WTC11 (cell line): ENCODE results near the gene PHC3. TPM values are rescaled to one million over a fixed set of nuclear protein-coding genes. Genes with fewer than 3 reads are reported as not detected.

Source experiments
- ATAC-seq: fragments of 200-7000 bp; cut with Tn5 transposase; 2 replicates; pipeline ENCODE4 v1.10.0; 2021; ENCODE audit warnings: mild to moderate bottlenecking, moderate library complexity
- CTCF ChIA-PET: fragments of 300-600 bp; sonication (Branson Sonifier 250); formaldehyde crosslinking; loops from one replicate; lab custom pipeline; 2021; ENCODE audit warnings: antibody characterized with exemption; lab: Charles Lee
- POLR2A ChIA-PET: fragments of 350-600 bp; sonication (Branson Sonifier 250); formaldehyde crosslinking; loops from one replicate; lab custom pipeline; 2021; ENCODE audit warnings: antibody characterized with exemption; lab: Charles Lee
- DNase-seq: peaks from one replicate; pipeline ENCODE4 v3.0.0; 2021; ENCODE audit warnings: low spot score
- H3K27ac Mint-ChIP-seq: 2 replicates; pipeline ENCODE4 v1.8.0; 2021; ENCODE audit warnings: mixed read lengths
- H3K27me3 Mint-ChIP-seq: 2 replicates; pipeline ENCODE4 v1.8.0; 2021; ENCODE audit warnings: low read depth, mild to moderate bottlenecking, moderate library complexity, mixed read lengths
- H3K36me3 Mint-ChIP-seq: 2 replicates; pipeline ENCODE4 v1.8.0; 2021; ENCODE audit warnings: mixed read lengths
- H3K4me1 Mint-ChIP-seq: 2 replicates; pipeline ENCODE4 v1.8.0; 2022; ENCODE audit warnings: mixed read lengths
- H3K4me3 Mint-ChIP-seq: 2 replicates; pipeline ENCODE4 v1.8.0; 2021; ENCODE audit warnings: mild to moderate bottlenecking, moderate library complexity, mixed read lengths
- H3K9me3 Mint-ChIP-seq: 2 replicates; pipeline ENCODE4 v1.8.0; 2021; ENCODE audit warnings: mixed read lengths
- ATF1 ChIP-seq: sonication (generic); formaldehyde crosslinking; IDR thresholded peaks from 2 replicates; pipeline ENCODE4 v1.8.1; 2023; ENCODE audit warnings: mild to moderate bottlenecking, moderate library complexity, missing genetic modification reagents
- CBFB ChIP-seq: sonication (generic); formaldehyde crosslinking; IDR thresholded peaks from 2 replicates; pipeline ENCODE4 v1.8.1; 2022; ENCODE audit warnings: mild to moderate bottlenecking, low read depth, missing genetic modification reagents
- ETV6 ChIP-seq: sonication (generic); formaldehyde crosslinking; IDR thresholded peaks from 2 replicates; pipeline ENCODE4 v1.8.1; 2022; ENCODE audit warnings: mild to moderate bottlenecking, missing genetic modification reagents
- GABPB1 ChIP-seq: sonication (generic); formaldehyde crosslinking; IDR thresholded peaks from 2 replicates; pipeline ENCODE4 v1.8.1; 2023; ENCODE audit warnings: mild to moderate bottlenecking, missing genetic modification reagents
- GRHL2 ChIP-seq: fragments of 250-450 bp; sonication (Bioruptor Pico); IDR thresholded peaks from 2 replicates; pipeline ENCODE4 v1.8.0; 2022; ENCODE audit warnings: mild to moderate bottlenecking, moderate library complexity; ENCODE audit not compliant: insufficient replicate concordance, severe bottlenecking
- IRF2 ChIP-seq: sonication (generic); formaldehyde crosslinking; IDR thresholded peaks from 2 replicates; pipeline ENCODE4 v1.8.0; 2022; ENCODE audit warnings: low read depth, missing genetic modification reagents, borderline replicate concordance
- MYBL2 ChIP-seq: sonication (generic); formaldehyde crosslinking; IDR thresholded peaks from 2 replicates; pipeline ENCODE4 v1.8.1; 2023; ENCODE audit warnings: mild to moderate bottlenecking, moderate library complexity, missing genetic modification reagents
- NR1H2 ChIP-seq: sonication (generic); formaldehyde crosslinking; IDR thresholded peaks from 2 replicates; pipeline ENCODE4 v1.9.0; 2021; ENCODE audit warnings: mild to moderate bottlenecking, moderate library complexity, missing genetic modification reagents
- RELA ChIP-seq: sonication (generic); formaldehyde crosslinking; IDR thresholded peaks from 2 replicates; pipeline ENCODE4 v1.8.1; 2022; ENCODE audit warnings: missing genetic modification reagents, mild to moderate bottlenecking, borderline replicate concordance
- SMAD4 ChIP-seq: sonication (generic); formaldehyde crosslinking; IDR thresholded peaks from 2 replicates; pipeline ENCODE4 v1.8.0; 2022; ENCODE audit warnings: mild to moderate bottlenecking, missing genetic modification reagents
- SP1 ChIP-seq: sonication (generic); formaldehyde crosslinking; conservative IDR thresholded peaks from 2 replicates; pipeline ENCODE4 v1.8.1; 2022; ENCODE audit warnings: missing genetic modification reagents
- TCF7 ChIP-seq: sonication (generic); formaldehyde crosslinking; IDR thresholded peaks from 2 replicates; pipeline ENCODE4 v1.8.0; 2022; ENCODE audit warnings: mild to moderate bottlenecking, low read depth, missing genetic modification reagents, moderate library complexity
- ZBTB21 ChIP-seq: sonication (generic); formaldehyde crosslinking; IDR thresholded peaks from 2 replicates; pipeline ENCODE4 v1.8.1; 2023; ENCODE audit warnings: mild to moderate bottlenecking, missing genetic modification reagents, borderline replicate concordance
- ZNF121 ChIP-seq: sonication (generic); formaldehyde crosslinking; IDR thresholded peaks from 2 replicates; pipeline ENCODE4 v1.8.0; 2023; ENCODE audit warnings: missing genetic modification reagents
- ZNF317 ChIP-seq: sonication (generic); formaldehyde crosslinking; IDR thresholded peaks from 2 replicates; pipeline ENCODE4 v1.8.1; 2023; ENCODE audit warnings: low read depth, mild to moderate bottlenecking, moderate library complexity, missing genetic modification reagents, borderline replicate concordance
- total RNA-seq: library from RNA; stranded (reverse); gene quantifications from 3 replicates; pipeline ENCODE4 v1.2.3, GENCODE V29; 2021
- TF ChIP-seq, protein P1 (sequence below): sonication (generic); formaldehyde crosslinking; conservative IDR thresholded peaks from 2 replicates; pipeline ENCODE4 v1.8.1; 2022; ENCODE audit warnings: mild to moderate bottlenecking, missing genetic modification reagents
- TF ChIP-seq, protein P2 (sequence below): fragments of 250-450 bp; sonication (Bioruptor Pico); IDR thresholded peaks from 2 replicates; pipeline ENCODE4 v1.9.0; 2021; ENCODE audit warnings: mild to moderate bottlenecking, borderline replicate concordance
- TF ChIP-seq, protein P3 (sequence below): fragments of 250-450 bp; sonication (Bioruptor Pico); IDR thresholded peaks from 2 replicates; pipeline ENCODE4 v1.8.0; 2021; ENCODE audit warnings: mild to moderate bottlenecking
- TF ChIP-seq, protein P4 (sequence below): sonication (generic); formaldehyde crosslinking; IDR thresholded peaks from 2 replicates; pipeline ENCODE4 v1.8.1; 2022; ENCODE audit warnings: mild to moderate bottlenecking, moderate library complexity, missing genetic modification reagents
- TF ChIP-seq, protein P5 (sequence below): fragments of 250-450 bp; sonication (Bioruptor Pico); IDR thresholded peaks from 2 replicates; pipeline ENCODE4 v1.9.0; 2021; ENCODE audit warnings: mild to moderate bottlenecking
- TF ChIP-seq, protein P6 (sequence below): sonication (generic); formaldehyde crosslinking; IDR thresholded peaks from 2 replicates; pipeline ENCODE4 v1.8.0; 2023; ENCODE audit warnings: missing genetic modification reagents, mild to moderate bottlenecking, borderline replicate concordance

PHC3 gene
- total RNA-seq, 1 experiment from 2014 or later: 27.8 TPM

DNA sequence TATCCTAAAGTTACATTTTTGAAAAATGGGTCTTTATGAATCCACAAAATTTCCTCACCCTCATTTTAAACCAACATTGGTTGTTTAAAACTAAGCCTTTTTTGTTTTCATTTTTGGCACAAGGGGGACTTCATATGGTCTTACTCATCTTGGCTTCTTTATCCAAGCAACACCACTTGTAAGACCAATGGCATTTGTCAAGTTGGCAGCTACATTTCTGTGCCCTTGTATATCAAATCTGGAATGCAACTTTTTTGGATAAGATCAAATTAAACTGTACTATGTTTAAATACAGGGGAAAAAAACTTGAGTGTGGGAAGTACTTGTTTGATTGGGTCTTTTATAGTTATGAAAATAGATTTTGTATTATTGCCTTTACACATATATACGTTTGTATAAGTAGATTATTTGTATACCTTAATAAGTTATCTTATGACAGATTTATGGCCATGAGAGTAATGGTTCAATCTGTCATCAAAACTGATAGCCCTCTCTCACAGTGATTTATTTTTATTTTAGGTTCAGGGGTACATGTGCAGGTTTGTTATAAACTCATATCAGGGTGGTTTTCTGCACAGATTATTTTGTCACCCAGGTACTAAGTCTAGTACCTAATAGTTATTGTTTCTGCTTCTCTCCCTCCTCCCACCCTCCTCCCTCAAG is 100.3 kb downstream of the PHC3 start:
- ChIA-PET CTCF (no interaction called here), POLR2A (no interaction called here)
- ATAC-seq (no peak), DNase-seq (no peak)
- Mint-ChIP-seq H3K9me3 (no peaks in the 10 kb centered on the region), H3K27ac (no peak overlapping the region), H3K4me3 (no peak overlapping the region), H3K27me3 (no peaks in the 10 kb centered on the region; the same call in 1 of the 2 replicates), H3K36me3 (peaks cover 19% of the 10 kb centered on the region), H3K4me1 (peaks cover 8% of the 10 kb centered on the region)
- TF ChIP-seq CBFB (CRISPR knock-in tag) (no peak), ZNF121 (CRISPR knock-in tag) (no peak), ZBTB21 (CRISPR knock-in tag) (no peak), NR1H2 (CRISPR knock-in tag) (no peak), ATF1 (CRISPR knock-in tag) (no peak), TCF7 (CRISPR knock-in tag) (no peak), GRHL2 (CRISPR knock-in tag) (no peak), RELA (CRISPR knock-in tag) (no peak)
- TF ChIP-seq, protein P1, sequence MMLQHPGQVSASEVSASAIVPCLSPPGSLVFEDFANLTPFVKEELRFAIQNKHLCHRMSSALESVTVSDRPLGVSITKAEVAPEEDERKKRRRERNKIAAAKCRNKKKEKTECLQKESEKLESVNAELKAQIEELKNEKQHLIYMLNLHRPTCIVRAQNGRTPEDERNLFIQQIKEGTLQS (CRISPR knock-in tag): no peak
- TF ChIP-seq, protein P2, sequence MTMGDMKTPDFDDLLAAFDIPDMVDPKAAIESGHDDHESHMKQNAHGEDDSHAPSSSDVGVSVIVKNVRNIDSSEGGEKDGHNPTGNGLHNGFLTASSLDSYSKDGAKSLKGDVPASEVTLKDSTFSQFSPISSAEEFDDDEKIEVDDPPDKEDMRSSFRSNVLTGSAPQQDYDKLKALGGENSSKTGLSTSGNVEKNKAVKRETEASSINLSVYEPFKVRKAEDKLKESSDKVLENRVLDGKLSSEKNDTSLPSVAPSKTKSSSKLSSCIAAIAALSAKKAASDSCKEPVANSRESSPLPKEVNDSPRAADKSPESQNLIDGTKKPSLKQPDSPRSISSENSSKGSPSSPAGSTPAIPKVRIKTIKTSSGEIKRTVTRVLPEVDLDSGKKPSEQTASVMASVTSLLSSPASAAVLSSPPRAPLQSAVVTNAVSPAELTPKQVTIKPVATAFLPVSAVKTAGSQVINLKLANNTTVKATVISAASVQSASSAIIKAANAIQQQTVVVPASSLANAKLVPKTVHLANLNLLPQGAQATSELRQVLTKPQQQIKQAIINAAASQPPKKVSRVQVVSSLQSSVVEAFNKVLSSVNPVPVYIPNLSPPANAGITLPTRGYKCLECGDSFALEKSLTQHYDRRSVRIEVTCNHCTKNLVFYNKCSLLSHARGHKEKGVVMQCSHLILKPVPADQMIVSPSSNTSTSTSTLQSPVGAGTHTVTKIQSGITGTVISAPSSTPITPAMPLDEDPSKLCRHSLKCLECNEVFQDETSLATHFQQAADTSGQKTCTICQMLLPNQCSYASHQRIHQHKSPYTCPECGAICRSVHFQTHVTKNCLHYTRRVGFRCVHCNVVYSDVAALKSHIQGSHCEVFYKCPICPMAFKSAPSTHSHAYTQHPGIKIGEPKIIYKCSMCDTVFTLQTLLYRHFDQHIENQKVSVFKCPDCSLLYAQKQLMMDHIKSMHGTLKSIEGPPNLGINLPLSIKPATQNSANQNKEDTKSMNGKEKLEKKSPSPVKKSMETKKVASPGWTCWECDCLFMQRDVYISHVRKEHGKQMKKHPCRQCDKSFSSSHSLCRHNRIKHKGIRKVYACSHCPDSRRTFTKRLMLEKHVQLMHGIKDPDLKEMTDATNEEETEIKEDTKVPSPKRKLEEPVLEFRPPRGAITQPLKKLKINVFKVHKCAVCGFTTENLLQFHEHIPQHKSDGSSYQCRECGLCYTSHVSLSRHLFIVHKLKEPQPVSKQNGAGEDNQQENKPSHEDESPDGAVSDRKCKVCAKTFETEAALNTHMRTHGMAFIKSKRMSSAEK (CRISPR knock-in tag): no peak

DNA sequence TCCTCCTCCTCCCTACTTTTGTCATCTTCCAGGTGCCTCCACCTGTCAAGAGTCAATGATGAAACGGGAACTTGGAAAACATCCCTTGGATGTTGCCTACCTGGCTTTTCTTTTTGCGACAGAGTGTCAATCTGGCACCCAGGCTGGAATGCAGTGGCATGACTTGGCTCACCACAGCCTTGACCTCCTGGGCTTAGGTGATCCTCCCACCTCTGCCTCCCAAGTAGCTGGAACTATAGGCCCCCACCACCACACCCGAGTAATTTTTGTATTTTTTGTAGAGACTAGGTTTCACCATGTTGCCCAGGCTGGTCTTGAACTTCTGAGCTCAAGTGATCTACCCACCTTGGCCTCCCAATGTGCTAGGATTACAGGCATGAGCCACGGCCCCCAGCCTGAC is 100.9 kb downstream of the PHC3 start:
- H3K4me3 Mint-ChIP-seq: no peak overlapping the region
- no peaks in the 10 kb centered on the region for H3K9me3 Mint-ChIP-seq
- CTCF ChIA-PET: interaction anchor here (4.3 kb wide), 1 partner anchor 17 kb away, joined by 38 read pairs; no protein-coding TSS in a partner anchor
- POLR2A ChIA-PET: no interaction called here
- DNase-seq: no peak
- no peak for ATAC-seq
- H3K4me1 Mint-ChIP-seq: peaks cover 8% of the 10 kb centered on the region
- peaks cover 17% of the 10 kb centered on the region for H3K36me3 Mint-ChIP-seq
- H3K27ac Mint-ChIP-seq: no peak overlapping the region
- no peaks in the 10 kb centered on the region; the same call in 1 of the 2 replicates for H3K27me3 Mint-ChIP-seq
- TF ChIP-seq SP1 (no peak), MYBL2 (no peak), ETV6 (CRISPR knock-in tag) (no peak), ZNF317 (no peak), IRF2 (CRISPR knock-in tag) (no peak), SMAD4 (CRISPR knock-in tag) (no peak), GABPB1 (no peak)
- TF ChIP-seq, protein P3, sequence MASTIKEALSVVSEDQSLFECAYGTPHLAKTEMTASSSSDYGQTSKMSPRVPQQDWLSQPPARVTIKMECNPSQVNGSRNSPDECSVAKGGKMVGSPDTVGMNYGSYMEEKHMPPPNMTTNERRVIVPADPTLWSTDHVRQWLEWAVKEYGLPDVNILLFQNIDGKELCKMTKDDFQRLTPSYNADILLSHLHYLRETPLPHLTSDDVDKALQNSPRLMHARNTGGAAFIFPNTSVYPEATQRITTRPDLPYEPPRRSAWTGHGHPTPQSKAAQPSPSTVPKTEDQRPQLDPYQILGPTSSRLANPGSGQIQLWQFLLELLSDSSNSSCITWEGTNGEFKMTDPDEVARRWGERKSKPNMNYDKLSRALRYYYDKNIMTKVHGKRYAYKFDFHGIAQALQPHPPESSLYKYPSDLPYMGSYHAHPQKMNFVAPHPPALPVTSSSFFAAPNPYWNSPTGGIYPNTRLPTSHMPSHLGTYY (CRISPR knock-in tag): no peak
- TF ChIP-seq, protein P4, sequence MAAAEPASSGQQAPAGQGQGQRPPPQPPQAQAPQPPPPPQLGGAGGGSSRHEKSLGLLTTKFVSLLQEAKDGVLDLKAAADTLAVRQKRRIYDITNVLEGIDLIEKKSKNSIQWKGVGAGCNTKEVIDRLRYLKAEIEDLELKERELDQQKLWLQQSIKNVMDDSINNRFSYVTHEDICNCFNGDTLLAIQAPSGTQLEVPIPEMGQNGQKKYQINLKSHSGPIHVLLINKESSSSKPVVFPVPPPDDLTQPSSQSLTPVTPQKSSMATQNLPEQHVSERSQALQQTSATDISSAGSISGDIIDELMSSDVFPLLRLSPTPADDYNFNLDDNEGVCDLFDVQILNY (CRISPR knock-in tag): no peak
- TF ChIP-seq, protein P5, sequence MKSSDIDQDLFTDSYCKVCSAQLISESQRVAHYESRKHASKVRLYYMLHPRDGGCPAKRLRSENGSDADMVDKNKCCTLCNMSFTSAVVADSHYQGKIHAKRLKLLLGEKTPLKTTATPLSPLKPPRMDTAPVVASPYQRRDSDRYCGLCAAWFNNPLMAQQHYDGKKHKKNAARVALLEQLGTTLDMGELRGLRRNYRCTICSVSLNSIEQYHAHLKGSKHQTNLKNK: no peak
- TF ChIP-seq, protein P6, sequence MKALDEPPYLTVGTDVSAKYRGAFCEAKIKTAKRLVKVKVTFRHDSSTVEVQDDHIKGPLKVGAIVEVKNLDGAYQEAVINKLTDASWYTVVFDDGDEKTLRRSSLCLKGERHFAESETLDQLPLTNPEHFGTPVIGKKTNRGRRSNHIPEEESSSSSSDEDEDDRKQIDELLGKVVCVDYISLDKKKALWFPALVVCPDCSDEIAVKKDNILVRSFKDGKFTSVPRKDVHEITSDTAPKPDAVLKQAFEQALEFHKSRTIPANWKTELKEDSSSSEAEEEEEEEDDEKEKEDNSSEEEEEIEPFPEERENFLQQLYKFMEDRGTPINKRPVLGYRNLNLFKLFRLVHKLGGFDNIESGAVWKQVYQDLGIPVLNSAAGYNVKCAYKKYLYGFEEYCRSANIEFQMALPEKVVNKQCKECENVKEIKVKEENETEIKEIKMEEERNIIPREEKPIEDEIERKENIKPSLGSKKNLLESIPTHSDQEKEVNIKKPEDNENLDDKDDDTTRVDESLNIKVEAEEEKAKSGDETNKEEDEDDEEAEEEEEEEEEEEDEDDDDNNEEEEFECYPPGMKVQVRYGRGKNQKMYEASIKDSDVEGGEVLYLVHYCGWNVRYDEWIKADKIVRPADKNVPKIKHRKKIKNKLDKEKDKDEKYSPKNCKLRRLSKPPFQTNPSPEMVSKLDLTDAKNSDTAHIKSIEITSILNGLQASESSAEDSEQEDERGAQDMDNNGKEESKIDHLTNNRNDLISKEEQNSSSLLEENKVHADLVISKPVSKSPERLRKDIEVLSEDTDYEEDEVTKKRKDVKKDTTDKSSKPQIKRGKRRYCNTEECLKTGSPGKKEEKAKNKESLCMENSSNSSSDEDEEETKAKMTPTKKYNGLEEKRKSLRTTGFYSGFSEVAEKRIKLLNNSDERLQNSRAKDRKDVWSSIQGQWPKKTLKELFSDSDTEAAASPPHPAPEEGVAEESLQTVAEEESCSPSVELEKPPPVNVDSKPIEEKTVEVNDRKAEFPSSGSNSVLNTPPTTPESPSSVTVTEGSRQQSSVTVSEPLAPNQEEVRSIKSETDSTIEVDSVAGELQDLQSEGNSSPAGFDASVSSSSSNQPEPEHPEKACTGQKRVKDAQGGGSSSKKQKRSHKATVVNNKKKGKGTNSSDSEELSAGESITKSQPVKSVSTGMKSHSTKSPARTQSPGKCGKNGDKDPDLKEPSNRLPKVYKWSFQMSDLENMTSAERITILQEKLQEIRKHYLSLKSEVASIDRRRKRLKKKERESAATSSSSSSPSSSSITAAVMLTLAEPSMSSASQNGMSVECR: no peak
